ENCODE measurements around the gene KCNMB3. TPM values are rescaled to one million over a fixed set of nuclear protein-coding genes. Genes with fewer than 3 reads are reported as not detected.

The KCNMB3 gene
- total and polyA plus RNA-seq, 2 of the 8 experiments (the other 6 are each of a cell fraction or from before 2014, with no cell fraction given): 1.7 to 2.0 TPM

- Histone ChIP-seq H3K27me3 (replicated peaks in 1 of 4; ENCODE audit: control insufficient read depth in 3 of 4, extremely low read depth in 1 of 4, insufficient read depth in 3 of 4, low read length in 3 of 4) (no peaks in the 10 kb centered on the region), H4K5ac (ENCODE audit: insufficient read length, low read depth, low read length) (no peak overlapping the region), H3K56ac (replicated peaks; ENCODE audit: insufficient read length, low read depth, low read length) (no peak overlapping the region), H4K8ac (ENCODE audit: extremely low read depth, insufficient read depth, low read length) (no peak overlapping the region), H2BK120ac (replicated peaks; ENCODE audit: low read depth, low read length) (no peak overlapping the region), H3K36me3 (ENCODE audit: control insufficient read depth in 2 of 4, insufficient read depth in 4 of 4, low read length in 3 of 4) (no peaks in the 10 kb centered on the region), H3K23ac (ENCODE audit: insufficient read length) (no peak overlapping the region), H3K18ac (ENCODE audit: extremely low read depth, low read length) (no peak overlapping the region), H4K20me1 (replicated peaks in 1 of 2; ENCODE audit: control insufficient read depth in 1 of 2, insufficient read depth in 2 of 2, low read length in 2 of 2) (no peaks in the 10 kb centered on the region), H2BK15ac (ENCODE audit: low read length) (no peak overlapping the region), H2BK20ac (ENCODE audit: low read length) (no peak overlapping the region), H3K4me3 (ENCODE audit: extremely low read depth in 1 of 4, insufficient read depth in 2 of 4, low read depth in 3 of 4, low read length in 4 of 4) (no peak overlapping the region), H2BK5ac (ENCODE audit: low read depth, low read length) (no peak overlapping the region), H2AK5ac (ENCODE audit: low read depth, low read length) (no peak overlapping the region), H3K79me2 (ENCODE audit: control insufficient read depth in 1 of 2, insufficient read depth in 2 of 2, low read length in 2 of 2) (no peaks in the 10 kb centered on the region), H3K4me1 (replicated peaks in 1 of 4; ENCODE audit: control insufficient read depth in 3 of 4, insufficient read depth in 4 of 4, low read length in 3 of 4) (peaks cover 0 to 4% (median 0%) of the 10 kb centered on the region in 4 experiments; a peak in 1 of 7 replicates), H3K4me2 (ENCODE audit: insufficient read depth in 1 of 2, low read depth in 2 of 2, low read length in 2 of 2) (no peak overlapping the region), H3K4ac (replicated peaks; ENCODE audit: insufficient read length, low read depth, low read length) (no peak overlapping the region), H3K23me2 (ENCODE audit: low read depth, low read length) (no peaks in the 10 kb centered on the region), H2AFZ (ENCODE audit: low read length) (peak overlapping the region; percentile 41; the same call in 1 of the 2 replicates), H2BK12ac (ENCODE audit: low read depth, low read length) (no peak overlapping the region), H4K91ac (replicated peaks; ENCODE audit: insufficient read length, low read length) (no peak overlapping the region), H3K9ac (replicated peaks in 1 of 4; ENCODE audit: extremely low read depth in 1 of 4, low read depth in 3 of 4, low read length in 3 of 4) (no peak overlapping the region), H3K14ac (ENCODE audit: insufficient read length) (no peak overlapping the region), H3K9me3 (ENCODE audit: insufficient read depth in 2 of 2, low read depth in 1 of 2, low read length in 1 of 2) (no peaks in the 10 kb centered on the region), H3K27ac (ENCODE audit: low read depth, low read length) (no peak overlapping the region), H3K79me1 (ENCODE audit: low read depth, low read length) (no peaks in the 10 kb centered on the region)
- WGBS, 2 experiments (ENCODE audit: extremely low coverage in 1 of 2, insufficient coverage in 1 of 2, insufficient read length in 1 of 2, insufficient replicate concordance in 2 of 2, low coverage in 1 of 2, low lambda C conversion rate in 2 of 2, missing lambda C conversion rate in 1 of 2): 82% methylated on average over 3 of the region's 3 CpGs; no CpG with 5 or more reads in 1 of the 2 experiments
- FAIRE-seq (peak; percentile 24), DNase-seq (ENCODE audit: low read depth in 1 of 2, low spot score in 2 of 2) (no peak)
- POLR2A ChIA-PET (ENCODE audit: partially characterized antibody): no interaction called here
- CTCF ChIA-PET (ENCODE audit: partially characterized antibody): interaction anchor here (0.6 to 1.2 kb wide), 4 partner anchors 8 to 1296 kb away, joined by 3 to 5 read pairs (median 3); no protein-coding TSS in a partner anchor
- TF ChIP-seq SIRT6 (IDR thresholded peaks at IDR 0.05; ENCODE audit: low read length): no peak
- TF ChIP-seq GTF2F1 (IDR thresholded peaks at IDR 0.05; ENCODE audit: borderline replicate concordance, low read depth, low read length): no peak
- no peak for TF ChIP-seq CTCF (IDR thresholded peaks at IDR 0.05; ENCODE audit: control extremely low read depth in 1 of 3, insufficient read depth in 1 of 3, low read depth in 1 of 3, low read length in 3 of 3)
- no peak for TF ChIP-seq CHD1 (IDR thresholded peaks at IDR 0.05; ENCODE audit: low read depth, low read length)
- TF ChIP-seq SP1 (IDR thresholded peaks at IDR 0.05; ENCODE audit: low read depth, low read length): no peak
- TF ChIP-seq SAP30 (IDR thresholded peaks at IDR 0.05; ENCODE audit: insufficient read depth, insufficient replicate concordance, low read length): no peak
- TF ChIP-seq KDM1A (IDR thresholded peaks at IDR 0.05; ENCODE audit: borderline replicate concordance, low read length): no peak
- no peak for TF ChIP-seq RBBP5 (IDR thresholded peaks at IDR 0.05; ENCODE audit: borderline replicate concordance, low read depth, low read length)
- no peak for TF ChIP-seq EGR1 (IDR thresholded peaks at IDR 0.05; ENCODE audit: borderline replicate concordance, low read depth, low read length)
These were observed 25.1 kb upstream of the KCNMB3 start for GRCh38 chr3:179276001-179276400.
